HG03108 (cell line): ENCODE results near the gene ZC3H11A.

Experiments
- ATAC-seq: cut with Tn5 transposase; IDR thresholded peaks from one replicate; pipeline ENCODE4 v1.9.1; 2021; ENCODE audit warnings: moderate library complexity; ENCODE audit not compliant: unreplicated experiment

ZC3H11A gene

GRCh38 chr1:203839081-203839480 lies 43.7 kb downstream of the ZC3H11A start:
- no peak for ATAC-seq

- ATAC-seq = no peak
Measured at GRCh38 chr1:203840208-203840808, 44.9 kb downstream of the ZC3H11A start.

DNA sequence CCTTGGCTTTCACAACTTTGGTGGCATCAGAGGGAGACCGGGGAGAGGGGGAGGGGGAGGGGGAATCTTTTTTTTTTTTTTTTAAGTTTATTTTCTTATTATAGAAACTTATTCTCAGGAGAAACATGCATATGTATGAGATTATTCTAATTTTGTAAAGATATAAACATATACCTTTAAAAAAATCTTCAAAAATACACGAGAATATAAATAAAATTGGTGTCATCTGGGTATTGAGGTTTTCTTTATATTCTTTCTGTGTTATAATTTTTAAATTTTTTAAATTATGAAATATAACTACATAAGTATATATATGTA lies 47.1 kb downstream of the ZC3H11A start:
- ATAC-seq = no peak

GRCh38 chr1:203843435-203843834 lies 48.0 kb downstream of the ZC3H11A start:
- ATAC-seq = no peak
